Large intestine (tissue), 3 donors: ENCODE measurements around the gene GAPVD1. TPM values are rescaled to one million over a fixed set of nuclear protein-coding genes. Genes with fewer than 3 reads are reported as not detected.

Experiments
- DNase-seq, 2 donors: peaks; one replicate each; pipeline versions ENCODE4 v3.0.0 to v3.0.0-alpha.2; 2013
- H3K27ac ChIP-seq: one replicate; pipeline ENCODE4 v1.5.1; 2013; ENCODE audit warnings: low read length
- H3K27me3 ChIP-seq: 2 replicates; pipeline ENCODE4 v1.6.1; 2013; ENCODE audit warnings: low read length; ENCODE audit not compliant: control insufficient read depth, insufficient read depth
- H3K36me3 ChIP-seq: 2 replicates; pipeline ENCODE4 v1.6.1; 2013; ENCODE audit warnings: low read length; ENCODE audit not compliant: control insufficient read depth, insufficient read depth
- H3K4me1 ChIP-seq: one replicate; pipeline ENCODE4 v1.6.1; 2013; ENCODE audit warnings: low read length; ENCODE audit not compliant: control insufficient read depth, insufficient read depth
- H3K4me3 ChIP-seq: one replicate; pipeline ENCODE4 v1.5.1; 2013; ENCODE audit warnings: low read length
- H3K9me3 ChIP-seq: one replicate; pipeline ENCODE4 v1.6.1; 2013; ENCODE audit warnings: mild to moderate bottlenecking, low read depth, low read length, moderate library complexity; ENCODE audit not compliant: control insufficient read depth
- WGBS: methylation state at CpG from one replicate; pipeline ENCODE4 v1.1.5; 2013; ENCODE audit warnings: low lambda C conversion rate; ENCODE audit not compliant: insufficient coverage; 5-methylcytosine and 5-hydroxymethylcytosine counted together
- polyA plus RNA-seq: library from polyadenylated mRNA; unstranded; fragments of 120-200 nt; gene quantifications from one replicate; pipeline ENCODE4 v1.2.1, GENCODE V29; 2013

The GAPVD1 gene
- polyA plus RNA-seq, 1 donor, result 27.6 TPM

GRCh38 chr9:125341566-125341965 lies 79.9 kb downstream of the GAPVD1 start:
- no peak for DNase-seq
- Histone ChIP-seq H3K4me1 (peaks cover 6% of the 10 kb centered on the region), H3K4me3 (no peak overlapping the region), H3K9me3 (no peaks in the 10 kb centered on the region), H3K27ac (no peak overlapping the region), H3K27me3 (no peaks in the 10 kb centered on the region), H3K36me3 (peaks cover 59% of the 10 kb centered on the region)
- WGBS, result no CpG with 5 or more reads among the region's 4 CpGs

GRCh38 chr9:125343518-125344275 lies 82.1 kb downstream of the GAPVD1 start:
- WGBS, result 71% methylated on average over 3 of the region's 3 CpGs
- DNase-seq, result no peak
- peaks cover 8% of the 10 kb centered on the region for H3K4me1 ChIP-seq
- H3K9me3 ChIP-seq, result no peaks in the 10 kb centered on the region
- no peak overlapping the region for H3K27ac ChIP-seq
- peaks cover 65% of the 10 kb centered on the region for H3K36me3 ChIP-seq
- no peak overlapping the region for H3K4me3 ChIP-seq
- no peaks in the 10 kb centered on the region for H3K27me3 ChIP-seq

- H3K4me1 ChIP-seq, result peaks cover 8% of the 10 kb centered on the region
- WGBS, result 86% methylated on average over 1 of the region's 3 CpGs
- no peaks in the 10 kb centered on the region for H3K27me3 ChIP-seq
- peaks cover 73% of the 10 kb centered on the region for H3K36me3 ChIP-seq
- H3K27ac ChIP-seq, result peak overlapping the region; percentile 25
- peak; percentile 7 to 47 for DNase-seq
- H3K9me3 ChIP-seq, result no peaks in the 10 kb centered on the region
- no peak overlapping the region for H3K4me3 ChIP-seq
Measured at GRCh38 chr9:125346080-125346732, 84.6 kb downstream of the GAPVD1 start.

GRCh38 chr9:125355601-125356000 lies 94.0 kb downstream of the GAPVD1 start:
- WGBS, result 100% methylated on average over 2 of the region's 11 CpGs
- DNase-seq, result no peak
- H3K4me1 ChIP-seq, result peaks cover 3% of the 10 kb centered on the region
- H3K27ac ChIP-seq, result no peak overlapping the region
- no peaks in the 10 kb centered on the region for H3K27me3 ChIP-seq
- peaks cover 68% of the 10 kb centered on the region for H3K36me3 ChIP-seq
- H3K9me3 ChIP-seq, result no peaks in the 10 kb centered on the region
- no peak overlapping the region for H3K4me3 ChIP-seq

- H3K4me3 ChIP-seq, result no peak overlapping the region
- H3K27ac ChIP-seq, result no peak overlapping the region
- H3K36me3 ChIP-seq, result peaks cover 64% of the 10 kb centered on the region
- peaks cover 3% of the 10 kb centered on the region for H3K4me1 ChIP-seq
- no peaks in the 10 kb centered on the region for H3K27me3 ChIP-seq
- no peaks in the 10 kb centered on the region for H3K9me3 ChIP-seq
- DNase-seq, result no peak
- WGBS, result no CpG with 5 or more reads among the region's 3 CpGs
Measured at GRCh38 chr9:125356032-125356431, 94.4 kb downstream of the GAPVD1 start.

- Histone ChIP-seq H3K36me3 (peaks cover 62% of the 10 kb centered on the region), H3K4me1 (peaks cover 3% of the 10 kb centered on the region), H3K4me3 (no peak overlapping the region), H3K9me3 (no peaks in the 10 kb centered on the region), H3K27me3 (no peaks in the 10 kb centered on the region), H3K27ac (no peak overlapping the region)
- WGBS, result no CpG with 5 or more reads among the region's 1 CpG
- no peak for DNase-seq
Measured at GRCh38 chr9:125359011-125359410, 97.4 kb downstream of the GAPVD1 start.

GRCh38 chr9:125360601-125361000 lies 99.0 kb downstream of the GAPVD1 start:
- no CpG with 5 or more reads among the region's 2 CpGs for WGBS

GRCh38 chr9:125361837-125362531 lies 100.4 kb downstream of the GAPVD1 start:
- DNase-seq, result peak in 1 of 2 donors; percentile 9
- H3K36me3 ChIP-seq, result peaks cover 54% of the 10 kb centered on the region

More at GRCh38 chr9:125360601-125361000, 99.0 kb downstream of the GAPVD1 start:
- DNase-seq, result peak; percentile 72 to 84
- Histone ChIP-seq H3K27ac (no peak overlapping the region), H3K4me3 (no peak overlapping the region), H3K9me3 (no peaks in the 10 kb centered on the region), H3K4me1 (peaks cover 3% of the 10 kb centered on the region), H3K36me3 (peaks cover 64% of the 10 kb centered on the region), H3K27me3 (no peaks in the 10 kb centered on the region)

GRCh38 chr9:125366676-125367075 lies 105.0 kb downstream of the GAPVD1 start:
- WGBS, result 96% methylated on average over 3 of the region's 5 CpGs
- Histone ChIP-seq H3K27ac (no peak overlapping the region), H3K4me1 (no peaks in the 10 kb centered on the region), H3K9me3 (no peaks in the 10 kb centered on the region), H3K36me3 (peaks cover 33% of the 10 kb centered on the region), H3K4me3 (no peak overlapping the region), H3K27me3 (no peaks in the 10 kb centered on the region)
- no peak for DNase-seq

More at GRCh38 chr9:125361837-125362531, 100.4 kb downstream of the GAPVD1 start:
- Histone ChIP-seq H3K27ac (no peak overlapping the region), H3K4me1 (peaks cover 3% of the 10 kb centered on the region), H3K4me3 (no peak overlapping the region), H3K9me3 (no peaks in the 10 kb centered on the region), H3K27me3 (no peaks in the 10 kb centered on the region)
- no CpG with 5 or more reads among the region's 5 CpGs for WGBS

- Histone ChIP-seq H3K9me3 (no peaks in the 10 kb centered on the region), H3K27ac (no peak overlapping the region), H3K4me1 (peaks cover 3% of the 10 kb centered on the region), H3K4me3 (no peak overlapping the region), H3K27me3 (peaks cover 3% of the 10 kb centered on the region), H3K36me3 (peaks cover 4% of the 10 kb centered on the region)
- 70% methylated on average over 2 of the region's 8 CpGs for WGBS
- no peak for DNase-seq
Measured at GRCh38 chr9:125370786-125371185, 109.2 kb downstream of the GAPVD1 start.
